ENCODE results near the gene PLAAT4.
A peak's percentile ranks its signal among the peaks of the same experiment; 100 is the strongest.

Gene PLAAT4

DNA sequence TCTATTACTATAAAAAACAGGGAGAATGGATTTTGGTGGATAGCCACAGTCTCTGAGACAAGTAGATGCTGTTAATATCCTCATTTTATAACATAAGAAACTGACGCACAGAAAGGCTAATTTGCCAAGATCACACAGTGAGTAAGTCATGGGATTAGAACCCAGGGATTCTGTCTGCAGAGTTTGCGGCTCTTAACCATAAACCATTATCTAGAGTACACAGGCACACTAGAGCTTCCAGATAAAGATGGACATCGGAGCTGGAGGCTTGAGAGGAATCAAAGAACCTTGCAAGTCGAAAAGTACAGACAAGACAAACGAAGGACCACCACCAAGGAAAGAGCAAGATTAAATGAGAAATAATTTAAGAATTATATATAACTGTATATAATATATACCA is 19.5 kb upstream of the PLAAT4 start:
- H3K36me3 ChIP-seq (ENCODE audit: insufficient read depth, low read length): no peaks in the 10 kb centered on the region
- H3K9ac ChIP-seq (ENCODE audit: low read depth, low read length, poor library complexity, severe bottlenecking): no peak overlapping the region
- H3K4me3 ChIP-seq (ENCODE audit: low read length, poor library complexity, severe bottlenecking): no peak overlapping the region
- H3F3A ChIP-seq (ENCODE audit: low read depth): 0 out of 2 replicates have a peak, but pooled peaks cover 2% of the 10 kb centered on the region
- H3K9me2 ChIP-seq (replicated peaks; ENCODE audit: low read depth, low read length): no peaks in the 10 kb centered on the region
- no peaks in the 10 kb centered on the region for H3K27me3 ChIP-seq (ENCODE audit: insufficient read depth, low read length, poor library complexity, severe bottlenecking)
- no peak overlapping the region for H2AFZ ChIP-seq (ENCODE audit: low read length)
- peaks cover 18% of the 10 kb centered on the region for H3K4me1 ChIP-seq (ENCODE audit: insufficient read depth, low read length, poor library complexity, severe bottlenecking)
- H3K79me2 ChIP-seq (ENCODE audit: insufficient read depth, low read length): no peaks in the 10 kb centered on the region
- TF ChIP-seq, protein P1, sequence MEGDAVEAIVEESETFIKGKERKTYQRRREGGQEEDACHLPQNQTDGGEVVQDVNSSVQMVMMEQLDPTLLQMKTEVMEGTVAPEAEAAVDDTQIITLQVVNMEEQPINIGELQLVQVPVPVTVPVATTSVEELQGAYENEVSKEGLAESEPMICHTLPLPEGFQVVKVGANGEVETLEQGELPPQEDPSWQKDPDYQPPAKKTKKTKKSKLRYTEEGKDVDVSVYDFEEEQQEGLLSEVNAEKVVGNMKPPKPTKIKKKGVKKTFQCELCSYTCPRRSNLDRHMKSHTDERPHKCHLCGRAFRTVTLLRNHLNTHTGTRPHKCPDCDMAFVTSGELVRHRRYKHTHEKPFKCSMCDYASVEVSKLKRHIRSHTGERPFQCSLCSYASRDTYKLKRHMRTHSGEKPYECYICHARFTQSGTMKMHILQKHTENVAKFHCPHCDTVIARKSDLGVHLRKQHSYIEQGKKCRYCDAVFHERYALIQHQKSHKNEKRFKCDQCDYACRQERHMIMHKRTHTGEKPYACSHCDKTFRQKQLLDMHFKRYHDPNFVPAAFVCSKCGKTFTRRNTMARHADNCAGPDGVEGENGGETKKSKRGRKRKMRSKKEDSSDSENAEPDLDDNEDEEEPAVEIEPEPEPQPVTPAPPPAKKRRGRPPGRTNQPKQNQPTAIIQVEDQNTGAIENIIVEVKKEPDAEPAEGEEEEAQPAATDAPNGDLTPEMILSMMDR (conservative IDR thresholded peaks at IDR 0.05; ENCODE audit: low read length): no peak
- TF ChIP-seq EZH2phosphoT487 (IDR thresholded peaks at IDR 0.05; ENCODE audit: borderline replicate concordance): no peak
- H3K9me3 ChIP-seq (ENCODE audit: insufficient read depth, low read depth, low read length): peaks cover 10% of the 10 kb centered on the region
- H3K4me2 ChIP-seq (ENCODE audit: low read depth, low read length, poor library complexity, severe bottlenecking): no peak overlapping the region
- no peaks in the 10 kb centered on the region for H4K20me1 ChIP-seq (ENCODE audit: insufficient read depth, low read length, poor library complexity, severe bottlenecking)

DNA sequence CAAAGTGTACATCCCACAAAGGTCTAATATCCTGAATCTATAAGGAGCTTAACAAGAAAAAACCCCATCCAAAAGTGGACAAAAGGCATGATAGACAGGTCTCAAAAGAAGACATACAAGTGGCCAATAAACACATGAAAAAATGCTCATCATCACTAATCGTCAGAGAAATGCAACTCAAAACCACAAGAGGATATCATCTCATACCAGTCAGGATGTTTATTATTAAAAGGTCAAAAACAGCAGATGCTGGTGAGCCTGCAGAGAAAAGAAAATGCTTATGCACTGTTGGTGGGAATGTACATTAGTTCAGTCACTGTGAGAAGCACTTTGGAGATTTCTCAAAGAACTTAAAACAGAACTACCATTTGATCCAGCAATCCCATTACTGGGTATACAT is 18.1 kb upstream of the PLAAT4 start:
- H3F3A ChIP-seq (ENCODE audit: low read depth): 0 out of 2 replicates have a peak, but pooled peaks cover 2% of the 10 kb centered on the region
- no peak overlapping the region for H3K9ac ChIP-seq (ENCODE audit: low read depth, low read length, poor library complexity, severe bottlenecking)
- H4K20me1 ChIP-seq (ENCODE audit: insufficient read depth, low read length, poor library complexity, severe bottlenecking): no peaks in the 10 kb centered on the region
- H2AFZ ChIP-seq (ENCODE audit: low read length): no peak overlapping the region
- H3K36me3 ChIP-seq (ENCODE audit: insufficient read depth, low read length): no peaks in the 10 kb centered on the region
- H3K79me2 ChIP-seq (ENCODE audit: insufficient read depth, low read length): no peaks in the 10 kb centered on the region
- peaks cover 10% of the 10 kb centered on the region for H3K9me3 ChIP-seq (ENCODE audit: insufficient read depth, low read depth, low read length)
- H3K4me1 ChIP-seq (ENCODE audit: insufficient read depth, low read length, poor library complexity, severe bottlenecking): peaks cover 20% of the 10 kb centered on the region
- no peak for TF ChIP-seq EZH2phosphoT487 (IDR thresholded peaks at IDR 0.05; ENCODE audit: borderline replicate concordance)
- TF ChIP-seq, protein P1 (conservative IDR thresholded peaks at IDR 0.05; ENCODE audit: low read length): no peak
- H3K9me2 ChIP-seq (replicated peaks; ENCODE audit: low read depth, low read length): no peaks in the 10 kb centered on the region
- peak overlapping the region; percentile 22 for H3K4me2 ChIP-seq (ENCODE audit: low read depth, low read length, poor library complexity, severe bottlenecking)
- H3K27me3 ChIP-seq (ENCODE audit: insufficient read depth, low read length, poor library complexity, severe bottlenecking): no peaks in the 10 kb centered on the region
- peak overlapping the region; percentile 29 for H3K4me3 ChIP-seq (ENCODE audit: low read length, poor library complexity, severe bottlenecking)

DNA sequence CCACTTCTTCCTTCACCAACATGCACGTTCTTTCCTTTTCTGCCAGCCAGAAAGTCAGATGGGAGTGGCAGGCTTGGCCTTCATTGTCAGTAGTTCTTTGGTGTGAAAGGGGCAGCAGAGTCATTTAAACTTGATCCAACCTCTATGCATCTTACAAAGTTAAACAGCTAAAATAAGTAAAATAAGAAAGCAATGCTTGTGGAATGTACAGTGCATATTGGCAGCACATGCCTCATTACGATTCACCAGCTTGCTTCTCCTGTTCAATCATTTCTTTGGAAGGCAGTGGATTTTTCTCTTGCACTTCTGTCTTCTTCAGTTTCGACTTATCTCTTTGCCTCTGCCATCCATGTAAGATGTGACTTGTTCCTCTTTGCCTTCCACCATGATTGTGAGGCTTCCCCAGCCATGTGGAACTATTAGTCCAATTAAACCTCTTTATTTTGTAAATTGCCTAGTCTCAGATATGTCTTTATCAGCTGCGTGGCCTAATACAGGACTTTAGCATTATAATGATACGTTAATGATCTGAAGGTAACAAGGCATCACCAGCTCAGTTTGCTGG is 15.9 kb upstream of the PLAAT4 start:
- H4K20me1 ChIP-seq (ENCODE audit: insufficient read depth, low read length, poor library complexity, severe bottlenecking): no peaks in the 10 kb centered on the region
- H3K9me3 ChIP-seq (ENCODE audit: insufficient read depth, low read depth, low read length): peaks cover 18% of the 10 kb centered on the region
- H3K4me3 ChIP-seq (ENCODE audit: low read length, poor library complexity, severe bottlenecking): no peak overlapping the region
- H3K79me2 ChIP-seq (ENCODE audit: insufficient read depth, low read length): no peaks in the 10 kb centered on the region
- H2AFZ ChIP-seq (ENCODE audit: low read length): no peak overlapping the region
- no peak overlapping the region for H3K9ac ChIP-seq (ENCODE audit: low read depth, low read length, poor library complexity, severe bottlenecking)
- TF ChIP-seq, protein P1 (conservative IDR thresholded peaks at IDR 0.05; ENCODE audit: low read length): no peak
- no peak for TF ChIP-seq EZH2phosphoT487 (IDR thresholded peaks at IDR 0.05; ENCODE audit: borderline replicate concordance)
- no peaks in the 10 kb centered on the region for H3K9me2 ChIP-seq (replicated peaks; ENCODE audit: low read depth, low read length)
- H3K4me1 ChIP-seq (ENCODE audit: insufficient read depth, low read length, poor library complexity, severe bottlenecking): peaks cover 20% of the 10 kb centered on the region
- H3K27me3 ChIP-seq (ENCODE audit: insufficient read depth, low read length, poor library complexity, severe bottlenecking): no peaks in the 10 kb centered on the region
- H3K4me2 ChIP-seq (ENCODE audit: low read depth, low read length, poor library complexity, severe bottlenecking): no peak overlapping the region
- 0 out of 2 replicates have a peak, but pooled peaks cover 2% of the 10 kb centered on the region for H3F3A ChIP-seq (ENCODE audit: low read depth)
- H3K36me3 ChIP-seq (ENCODE audit: insufficient read depth, low read length): no peaks in the 10 kb centered on the region
